Astrocyte of the spinal cord (primary cell): ENCODE data around the gene ITGB6.
A peak's percentile ranks its signal among the peaks of the same experiment; 100 is the strongest.

Experiments used
- DNase-seq: peaks from one replicate; pipeline ENCODE4 v3.0.0; 2011; ENCODE audit warnings: low read depth, low spot score
- H3K4me3 ChIP-seq: 2 replicates; pipeline ENCODE4 v1.5.1; 2011; ENCODE audit warnings: low read depth, mild to moderate bottlenecking, low read length, moderate library complexity
- CTCF ChIP-seq: IDR thresholded peaks from 2 replicates; pipeline ENCODE4 v1.5.1; 2012; ENCODE audit warnings: low read depth, mild to moderate bottlenecking, low read length, inconsistent platforms
- in situ Hi-C: cut with HindIII; loops from 2 replicates; pipeline ENCODE4 v1.10.0; 2017; ENCODE audit warnings: low sequenced_read_pairs

The ITGB6 gene

GRCh38 chr2:160061944-160062291 lies 138.2 kb downstream of the ITGB6 start:
- no peak for TF ChIP-seq CTCF
- no peak for DNase-seq
- H3K4me3 ChIP-seq = peak overlapping the region; percentile 61
- in situ Hi-C loops = no loop called here

GRCh38 chr2:160061533-160061932 lies 138.5 kb downstream of the ITGB6 start:
- H3K4me3 ChIP-seq = peak overlapping the region; percentile 61
- no peak for DNase-seq
- no peak for TF ChIP-seq CTCF
- in situ Hi-C loops = no loop called here

- no peak for TF ChIP-seq CTCF
- H3K4me3 ChIP-seq = no peak overlapping the region
- no peak for DNase-seq
- in situ Hi-C loops = no loop called here
Observed at GRCh38 chr2:160060297-160060696, 139.8 kb downstream of the ITGB6 start.

GRCh38 chr2:160057356-160057755 lies 142.7 kb downstream of the ITGB6 start:
- H3K4me3 ChIP-seq = no peak overlapping the region
- in situ Hi-C loops = no loop called here
- no peak for DNase-seq
- no peak for TF ChIP-seq CTCF

GRCh38 chr2:160055726-160056108 lies 144.4 kb downstream of the ITGB6 start:
- no peak overlapping the region for H3K4me3 ChIP-seq
- no peak for DNase-seq
- in situ Hi-C loops = no loop called here
- TF ChIP-seq CTCF = no peak

- in situ Hi-C loops = no loop called here
- peak; percentile 36 for DNase-seq
- TF ChIP-seq CTCF = no peak
- H3K4me3 ChIP-seq = no peak overlapping the region
Observed at GRCh38 chr2:160054984-160055725, 144.9 kb downstream of the ITGB6 start.
